Endometrial microvascular endothelial cells (primary cell): ENCODE measurements around the gene SIRT4. TPM values are rescaled to one million over a fixed set of nuclear protein-coding genes. Genes with fewer than 3 reads are reported as not detected.

Experiments used
- in situ Hi-C: cut with HindIII; loops from 2 replicates; pipeline ENCODE4 v1.10.0; 2017; ENCODE audit warnings: low sequenced_read_pairs, low pct_unique_long_range_greater_than_20kb; ENCODE audit errors: inconsistent ontology term
- total RNA-seq: library from RNA; depleted of rRNA; stranded (reverse); fragments of >200 nt; gene quantifications from one replicate; pipeline ENCODE4 v1.2.3, GENCODE V29; 2015; ENCODE audit errors: inconsistent ontology term

The SIRT4 gene
- total RNA-seq, 1 donor from 2014 or later = 5.2 TPM

DNA sequence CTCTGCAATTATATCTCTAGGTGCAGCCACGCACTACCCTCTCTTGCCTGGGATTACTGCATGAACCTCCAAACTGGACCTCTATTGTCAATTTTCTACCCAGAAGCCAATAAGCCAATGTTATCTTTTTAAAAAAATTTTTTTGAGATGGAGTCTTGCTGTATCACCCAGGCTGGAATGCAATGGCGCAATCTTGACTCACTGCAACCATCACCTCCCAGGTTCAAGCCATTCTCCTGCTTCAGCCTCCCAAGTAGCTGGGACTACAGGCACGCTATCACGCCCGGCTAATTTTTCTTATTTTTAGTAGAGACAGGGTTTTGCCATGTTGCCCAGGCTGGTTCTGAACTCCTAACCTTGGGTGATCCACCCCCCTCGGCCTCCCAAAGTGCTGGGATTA, 25.4 kb upstream of the SIRT4 start:
- in situ Hi-C loops = no loop called here

DNA sequence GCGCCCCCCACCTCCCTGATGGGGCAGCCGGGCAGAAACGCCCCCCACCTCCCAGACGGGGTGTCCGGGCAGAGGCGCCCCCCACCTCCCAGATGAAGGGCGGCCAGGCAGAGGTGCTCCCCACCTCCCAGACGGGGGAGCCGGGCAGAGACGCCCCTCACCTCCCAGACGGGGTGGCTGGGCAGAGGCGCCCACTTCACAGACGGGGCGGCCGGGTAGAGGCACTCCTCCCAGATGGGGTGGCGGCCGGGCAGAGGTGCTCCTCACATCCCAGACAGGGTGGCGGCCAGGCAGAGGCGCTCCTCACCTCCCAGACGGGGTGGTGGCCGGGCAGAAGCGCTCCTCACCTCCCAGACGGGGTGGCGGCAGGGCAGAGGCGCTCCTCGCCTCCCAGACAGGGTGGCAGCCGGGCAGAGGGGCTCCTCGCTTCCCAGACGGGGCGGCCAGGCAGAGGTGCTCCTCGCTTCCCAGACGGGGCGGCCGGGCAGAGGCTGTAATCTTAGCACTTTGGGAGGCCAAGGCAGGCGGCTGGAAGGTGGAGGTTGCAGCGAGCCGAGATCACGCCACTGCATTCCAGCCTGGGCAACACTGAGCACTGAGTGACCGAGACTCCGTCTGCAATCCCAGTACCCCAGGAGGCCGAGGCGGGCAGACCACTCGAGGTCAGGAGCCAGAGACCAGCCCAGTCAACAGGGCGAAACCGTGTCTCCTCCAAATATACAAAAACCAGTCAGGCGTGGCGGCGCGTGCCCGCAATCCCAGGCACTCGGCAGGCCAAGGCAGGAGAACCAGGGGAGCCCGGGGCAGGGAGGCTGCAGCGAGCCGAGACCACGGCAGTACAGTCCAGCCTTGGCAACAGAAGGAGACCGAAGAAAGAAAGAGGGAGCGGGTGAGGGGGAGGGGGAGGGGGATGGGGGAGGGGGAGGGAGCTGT, 23.7 kb upstream of the SIRT4 start:
- in situ Hi-C loops = no loop called here

DNA sequence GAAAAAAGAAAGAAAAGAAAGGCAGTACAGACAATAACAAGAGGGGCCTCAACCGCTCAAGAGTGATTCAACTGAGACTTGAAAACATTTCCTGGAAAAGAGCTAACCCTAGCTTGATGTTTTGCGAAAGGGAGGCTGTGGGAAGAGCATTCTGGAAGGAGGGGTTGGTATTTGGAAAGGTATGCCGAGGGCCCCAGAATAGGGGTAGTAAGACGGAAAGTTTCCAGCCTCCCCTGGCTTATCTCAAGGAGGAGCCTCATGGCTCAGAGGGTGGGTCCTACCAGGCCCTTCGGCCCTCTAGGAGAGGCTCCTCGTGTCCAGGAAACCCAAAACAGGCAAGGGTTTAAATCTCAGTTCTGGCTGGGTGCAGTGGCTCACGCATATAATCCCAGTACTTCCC, 18.8 kb upstream of the SIRT4 start:
- in situ Hi-C loops = no loop called here

DNA sequence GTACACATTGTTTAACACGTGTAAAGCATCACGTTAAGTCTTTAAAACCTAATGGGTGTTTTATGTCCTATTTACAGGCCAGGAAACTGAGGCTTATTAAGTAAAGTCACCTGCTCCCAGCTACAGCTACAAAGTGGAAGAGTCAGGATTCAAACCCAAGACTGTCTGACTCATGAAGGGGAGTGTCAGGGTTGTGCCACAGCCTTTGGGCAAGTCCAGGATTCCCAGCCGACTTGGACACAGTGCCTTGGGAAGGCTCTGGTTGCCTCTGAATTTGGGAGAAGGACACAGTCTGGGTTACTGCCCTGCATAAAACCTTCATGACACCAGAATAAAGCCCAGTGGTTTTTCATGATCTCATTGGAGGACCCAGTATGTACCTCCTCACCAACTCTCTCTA, 17.7 kb upstream of the SIRT4 start:
- in situ Hi-C loops = no loop called here

DNA sequence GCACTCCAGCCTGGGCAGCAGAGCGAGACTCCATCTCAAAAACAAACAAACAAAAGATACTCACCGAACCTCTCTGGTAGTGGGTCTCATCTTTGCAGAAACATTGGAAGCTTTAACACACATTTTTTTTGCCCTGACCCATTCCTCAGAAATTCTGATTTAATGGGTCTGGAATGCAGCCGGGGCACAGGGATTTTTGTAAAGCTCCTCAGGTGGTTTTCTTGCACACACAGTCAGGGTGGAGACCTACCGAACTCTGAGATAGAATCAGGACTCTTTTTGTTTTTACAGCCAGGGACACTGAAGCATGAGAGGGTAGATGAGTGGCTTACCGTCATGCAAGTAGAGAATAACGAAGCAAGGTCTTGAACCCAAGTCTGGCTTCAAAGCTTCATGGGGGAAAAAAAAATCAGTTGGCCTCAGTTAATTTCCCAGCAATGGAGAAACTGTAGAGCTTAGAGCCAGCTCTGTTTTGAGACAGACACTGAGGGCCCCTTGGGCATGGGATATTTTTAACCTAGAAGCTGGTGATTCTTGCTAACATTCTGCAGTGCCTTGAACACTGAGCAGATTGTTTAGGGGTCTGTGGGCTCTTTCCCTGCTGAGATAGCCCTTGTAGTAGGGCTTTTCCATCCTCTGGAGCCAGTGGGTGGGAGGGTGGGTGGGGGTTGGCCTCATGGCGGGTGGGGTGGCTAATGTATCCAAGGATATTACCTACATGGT, 15.2 kb upstream of the SIRT4 start:
- in situ Hi-C loops = no loop called here

DNA sequence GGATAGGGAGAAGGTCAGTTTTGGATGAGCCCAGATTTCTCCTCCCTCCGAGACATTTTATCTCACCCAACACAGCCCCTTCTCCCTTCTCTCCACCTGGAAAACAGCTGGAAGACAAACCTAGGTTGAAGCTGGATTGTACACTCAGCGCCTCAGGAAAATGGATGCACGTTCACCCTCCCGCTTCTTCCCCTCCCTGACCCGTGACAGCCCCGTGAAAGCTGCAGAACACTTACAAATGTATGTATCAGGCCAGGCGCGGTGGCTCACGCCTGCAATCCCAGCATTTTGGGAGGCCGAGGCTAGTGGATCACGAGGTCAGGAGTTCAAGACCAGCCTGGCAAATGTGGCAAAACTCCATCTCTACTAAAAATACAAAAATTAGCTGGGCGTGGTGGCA, 14.6 kb upstream of the SIRT4 start:
- in situ Hi-C loops = no loop called here

DNA sequence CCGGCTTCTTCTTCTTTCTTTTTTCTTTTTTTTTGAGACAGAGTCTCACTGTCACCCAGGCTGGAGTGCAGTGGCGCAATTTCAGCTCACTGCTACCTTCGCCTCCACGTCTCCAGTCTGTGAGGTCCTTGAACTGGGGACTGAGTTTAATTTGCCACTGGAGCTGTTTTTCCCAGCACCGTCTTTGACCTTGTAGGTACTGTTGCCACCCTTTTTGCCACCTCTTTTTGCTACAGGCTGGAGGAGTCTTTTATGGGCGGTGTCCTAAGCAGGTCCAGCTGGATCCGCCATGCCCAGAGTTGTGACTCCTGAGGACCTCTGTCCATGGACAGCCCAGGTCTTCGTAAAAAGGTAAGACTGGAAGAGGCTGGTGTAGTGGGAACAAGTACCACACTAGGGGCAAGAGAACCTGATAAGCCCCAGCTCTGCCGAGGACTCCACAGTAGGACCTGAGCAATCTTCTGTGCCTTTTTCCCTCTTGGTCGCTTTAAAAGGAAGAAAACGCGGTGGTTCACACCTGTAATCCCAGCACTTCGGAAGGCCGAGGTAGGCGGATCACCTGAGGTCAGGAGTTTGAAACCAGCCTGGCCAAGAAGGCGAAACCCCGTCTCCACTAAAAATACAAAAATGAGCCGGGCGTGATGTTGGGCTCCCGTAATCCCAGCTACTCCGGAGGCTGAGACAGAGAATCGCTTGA, 11.4 kb upstream of the SIRT4 start:
- in situ Hi-C loops = no loop called here

DNA sequence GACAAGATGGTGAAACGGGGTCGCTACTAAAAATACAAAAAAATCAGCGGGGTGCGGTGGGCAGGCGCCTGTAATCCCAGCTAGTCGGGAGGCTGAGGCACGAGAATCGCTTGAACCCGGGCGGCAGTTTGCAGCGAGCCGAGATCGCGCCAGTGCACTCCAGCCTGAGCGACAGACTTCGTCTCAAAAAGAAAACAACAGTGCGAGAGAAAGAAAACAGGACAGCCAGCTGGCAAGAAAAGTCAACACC, 9.8 kb upstream of the SIRT4 start:
- in situ Hi-C loops = no loop called here

DNA sequence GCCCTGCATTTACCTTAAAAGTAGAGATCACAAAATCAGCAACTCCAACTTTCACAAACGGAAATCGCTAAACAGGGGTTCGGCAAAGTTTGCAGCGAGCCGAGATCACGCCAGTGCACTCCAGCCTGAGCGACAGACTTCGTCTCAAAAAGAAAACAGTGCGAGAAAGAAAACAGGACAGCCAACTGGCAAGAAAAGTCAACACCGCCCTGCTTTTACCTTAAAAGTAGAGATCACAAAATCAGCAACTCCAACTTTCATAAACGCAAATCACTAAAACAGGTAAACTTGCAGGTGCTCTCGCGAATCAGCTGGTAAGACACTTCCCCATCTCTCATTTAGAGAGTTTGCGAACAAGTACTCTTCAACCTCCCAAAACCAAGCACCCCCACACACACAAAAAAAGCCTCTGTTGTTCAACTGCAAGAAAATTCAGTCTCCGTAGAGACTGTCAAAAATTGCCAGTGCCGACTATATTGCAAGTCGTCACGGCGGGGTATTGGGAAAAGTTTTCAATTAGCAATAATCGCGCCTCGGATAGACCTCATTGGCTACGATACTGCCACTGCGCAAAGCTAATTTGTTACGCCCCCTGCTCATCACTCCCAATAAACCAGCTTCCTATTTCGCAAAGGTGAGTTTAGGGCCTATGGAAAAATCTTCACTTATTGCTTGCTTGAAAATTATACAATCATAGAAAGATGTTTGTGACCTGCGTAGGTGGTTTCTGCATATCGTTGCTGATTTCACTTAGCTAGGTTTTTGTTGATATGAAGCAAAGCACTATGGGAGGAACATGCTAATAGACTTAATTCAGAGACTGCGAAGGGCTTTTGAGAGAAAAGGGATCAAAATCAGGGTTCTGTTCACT, 9.2 kb upstream of the SIRT4 start, which contains the start of gene RNU4-1:
TSS of gene RNU4-1 (minus strand) at position 577 of the 871 bp plus-strand sequence.
- in situ Hi-C loops = no loop called here

DNA sequence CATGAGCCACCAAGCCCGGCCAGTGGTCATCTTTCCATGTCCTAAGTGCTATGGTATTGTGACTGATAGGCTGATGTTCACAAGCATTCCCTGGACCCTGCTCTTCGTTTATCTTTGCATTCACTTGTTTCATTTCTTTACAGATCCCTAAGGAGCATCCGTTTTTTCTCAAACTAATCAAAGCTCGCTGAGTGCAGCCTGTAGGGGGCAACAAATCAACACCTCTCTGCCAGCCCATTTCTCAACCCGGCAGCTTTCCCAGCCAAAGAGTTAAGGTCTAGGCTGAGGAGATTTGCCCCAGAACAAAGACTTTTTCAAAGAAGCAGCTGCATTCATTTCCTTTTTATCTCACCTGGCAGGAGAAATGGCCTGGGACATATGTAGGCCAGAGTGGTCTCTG, 12.1 kb downstream of the SIRT4 start:
- in situ Hi-C loops = no loop called here

DNA sequence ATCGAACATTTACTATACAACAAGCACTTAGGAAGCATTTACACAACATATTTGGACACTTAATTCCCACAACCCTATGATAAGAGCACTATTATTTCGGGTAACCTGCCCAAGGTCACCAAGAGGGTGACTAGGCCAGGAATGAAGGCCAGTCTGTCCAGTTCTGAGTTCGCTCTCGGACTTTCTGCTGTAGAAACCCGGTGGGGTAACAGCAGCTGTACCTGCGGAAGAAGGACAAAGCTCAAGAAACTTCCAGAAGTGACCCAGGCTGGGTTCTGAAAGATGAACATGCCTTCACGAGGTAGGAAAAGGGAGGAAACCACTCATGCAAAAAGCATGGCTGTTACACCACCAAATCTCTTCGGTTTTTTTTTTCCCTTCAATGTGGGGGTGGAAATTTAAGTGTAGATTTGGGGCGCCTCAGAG, 14.7 kb downstream of the SIRT4 start:
- in situ Hi-C loops = no loop called here

DNA sequence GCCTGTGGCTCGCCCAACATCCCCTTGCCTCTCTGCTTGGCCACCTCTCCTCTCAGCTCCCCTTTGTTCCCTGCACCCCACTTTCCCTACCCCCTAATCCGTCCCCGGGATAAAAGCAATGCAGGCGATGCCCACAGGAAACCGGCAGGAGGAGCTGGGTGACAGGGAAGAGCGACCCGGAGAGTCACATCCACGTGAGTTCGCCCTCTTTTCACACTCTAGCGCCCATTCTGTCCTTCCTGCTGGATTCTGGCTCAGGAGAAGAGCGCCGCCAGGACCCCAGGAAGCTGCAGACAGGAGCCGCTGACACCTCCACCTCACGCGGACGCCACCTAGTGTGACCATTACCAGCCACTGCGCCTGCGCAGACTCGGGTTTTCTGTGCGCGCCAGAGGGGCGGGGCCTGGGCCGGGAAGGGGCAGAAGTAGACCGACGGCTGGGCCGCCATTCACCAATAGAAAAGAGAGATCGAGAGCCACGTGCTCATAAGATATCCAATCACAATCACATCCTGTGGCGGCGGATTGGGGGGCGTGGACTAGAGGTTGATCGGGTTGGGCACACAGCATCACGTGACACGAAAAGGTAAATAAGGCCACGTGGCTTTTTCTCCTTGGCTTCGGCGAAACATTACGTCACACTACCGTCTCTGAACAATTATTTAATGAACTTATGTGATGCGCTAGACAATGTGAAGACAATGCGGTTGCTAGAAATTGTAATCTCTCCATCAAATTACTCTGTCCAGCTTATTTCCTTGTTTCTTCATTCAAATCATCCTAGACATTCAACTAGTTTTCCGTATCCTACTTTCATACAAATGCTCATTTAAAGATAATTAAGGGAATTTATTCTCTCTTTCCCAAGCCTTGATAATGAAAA, 15.3 kb downstream of the SIRT4 start:
- in situ Hi-C loops = no loop called here

DNA sequence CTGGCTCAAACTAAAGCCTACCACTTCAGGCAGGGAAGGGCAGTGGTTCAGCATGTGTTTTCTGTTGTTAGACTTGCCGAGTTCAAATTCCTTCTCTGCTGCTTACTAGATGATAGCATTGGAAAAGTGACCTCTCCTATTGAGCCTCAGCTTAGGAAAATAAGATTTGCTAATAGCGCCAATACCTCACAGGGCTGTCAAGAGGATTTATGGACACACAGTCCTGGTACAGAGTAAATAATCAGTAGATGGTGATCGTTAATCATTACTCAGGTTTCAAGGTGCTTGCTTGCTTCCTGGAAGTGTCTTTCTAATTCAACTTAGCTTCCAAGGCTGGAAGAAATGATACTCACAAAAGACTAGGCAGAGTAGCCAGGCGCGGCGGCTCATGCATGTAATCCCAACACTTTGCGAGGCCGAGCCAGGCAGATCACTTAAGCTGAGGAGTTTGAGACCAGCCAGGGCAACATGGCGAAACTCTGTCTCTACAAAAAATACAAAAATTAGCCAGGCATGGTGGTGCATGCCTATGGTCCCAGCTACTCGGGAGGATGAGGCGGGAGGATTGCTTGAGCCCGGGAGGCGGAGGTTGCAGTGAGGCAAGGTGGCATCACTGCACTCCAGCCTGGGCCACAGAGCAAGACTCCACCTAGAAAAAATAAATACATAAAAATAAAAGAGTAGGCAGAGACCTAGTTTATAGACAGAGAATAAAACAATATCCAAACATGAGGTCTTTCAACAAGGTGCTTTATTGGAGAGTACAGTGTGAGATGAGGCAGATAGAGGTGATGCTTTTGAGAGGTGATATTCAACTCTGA, 19.5 kb downstream of the SIRT4 start:
- in situ Hi-C loops = no loop called here

DNA sequence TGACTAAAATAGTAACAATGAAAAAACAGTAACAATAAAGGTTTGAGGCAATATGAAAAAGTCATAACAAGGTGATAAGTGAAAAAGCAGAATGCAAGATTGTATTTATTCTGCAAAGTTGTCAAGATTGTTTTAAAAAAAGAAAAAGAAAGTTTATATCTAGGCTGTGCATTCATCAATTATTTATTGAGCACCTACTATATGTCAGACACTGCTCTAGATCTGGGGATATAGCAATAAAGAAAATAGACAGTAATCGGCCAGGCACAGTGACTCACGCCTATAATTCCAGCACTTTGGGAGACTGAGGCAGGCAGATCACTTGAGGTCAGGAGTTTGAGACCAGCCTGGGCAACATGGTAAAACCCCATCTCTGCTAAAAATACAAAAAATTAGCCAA, 21.7 kb downstream of the SIRT4 start:
- in situ Hi-C loops = no loop called here

DNA sequence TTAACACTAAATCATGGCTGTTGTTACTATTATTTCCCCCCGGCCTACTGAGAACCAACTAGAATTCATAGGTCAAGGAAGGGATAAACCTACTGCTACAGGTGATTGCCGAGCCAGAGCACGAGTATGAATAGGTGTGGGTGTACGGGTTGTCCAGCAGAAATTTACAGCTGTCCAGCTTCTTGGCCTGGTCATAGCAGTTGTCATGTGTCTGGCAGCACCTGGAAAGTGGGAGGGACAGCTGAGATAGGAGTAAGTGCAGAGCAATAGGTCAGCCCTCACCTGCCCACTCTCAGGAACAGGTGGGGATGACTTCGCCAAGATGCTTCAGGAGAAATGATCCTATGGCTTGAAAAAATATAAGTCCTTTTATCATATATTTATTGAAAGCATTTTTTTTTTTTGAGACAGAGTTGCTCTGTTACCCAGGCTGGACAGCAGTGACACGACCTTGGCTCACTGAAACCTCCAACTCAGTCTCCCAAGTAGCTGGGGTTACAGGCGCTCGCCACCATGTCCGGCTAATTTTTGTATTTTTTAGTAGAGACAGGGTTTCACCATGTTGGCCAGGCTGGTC, 22.8 kb downstream of the SIRT4 start:
- in situ Hi-C loops = no loop called here

DNA sequence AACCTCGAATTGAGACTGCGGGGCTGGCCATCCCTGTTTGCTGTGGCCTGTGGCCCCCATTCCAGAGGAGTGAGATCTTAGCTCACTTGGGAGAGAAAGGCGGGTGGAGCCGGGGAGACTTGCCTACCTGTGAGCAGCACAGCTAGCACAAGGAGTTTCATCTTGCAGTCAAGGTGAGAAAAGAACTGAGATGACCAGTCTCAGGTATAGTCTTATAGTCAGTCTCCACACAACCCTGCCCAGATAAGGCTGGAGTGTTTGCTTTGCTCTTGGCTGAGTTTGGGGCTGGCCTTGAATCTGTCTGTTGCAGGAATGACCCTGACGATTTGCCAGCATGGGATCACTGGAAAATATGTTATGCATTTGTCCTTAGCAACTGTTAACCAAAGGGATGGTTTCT, 25.5 kb downstream of the SIRT4 start, which contains the start of gene PLA2G1B:
TSS of gene PLA2G1B (minus strand) at position 187 of the 400 bp plus-strand sequence. CDS start at position 161, 26 bp downstream.
- in situ Hi-C loops = no loop called here

DNA sequence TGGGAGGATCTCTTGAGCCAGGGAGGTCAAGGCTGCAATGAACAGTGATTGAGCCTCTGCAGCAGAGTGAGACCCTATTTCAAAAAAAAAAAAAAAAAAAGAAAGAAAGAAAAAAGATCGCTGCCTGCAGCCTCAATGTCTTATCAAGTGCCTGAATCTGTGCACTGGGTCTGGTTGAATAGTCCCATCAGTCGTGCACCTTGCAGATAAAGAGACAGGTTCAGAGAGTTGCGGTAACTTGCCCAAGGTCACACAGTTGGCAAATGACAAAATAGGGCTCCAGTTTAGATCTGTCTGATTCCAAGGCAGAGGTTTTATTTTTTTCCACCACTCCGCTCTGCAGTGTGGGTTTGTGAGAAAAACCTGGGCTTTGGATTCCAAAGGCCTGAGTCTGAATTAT, 26.1 kb downstream of the SIRT4 start:
- in situ Hi-C loops = no loop called here
